GM18858 (cell line): ENCODE data around the gene ST6GALNAC4.
"Not testable (repeated sequence)": the region's sequence is repeated elsewhere in the genome, so short reads cannot be mapped to it uniquely, and the experiment has no call there.

Source experiments
- ATAC-seq: cut with Tn5 transposase; IDR thresholded peaks from one replicate; pipeline ENCODE4 v1.9.1; 2021; ENCODE audit not compliant: unreplicated experiment

ST6GALNAC4 gene

DNA sequence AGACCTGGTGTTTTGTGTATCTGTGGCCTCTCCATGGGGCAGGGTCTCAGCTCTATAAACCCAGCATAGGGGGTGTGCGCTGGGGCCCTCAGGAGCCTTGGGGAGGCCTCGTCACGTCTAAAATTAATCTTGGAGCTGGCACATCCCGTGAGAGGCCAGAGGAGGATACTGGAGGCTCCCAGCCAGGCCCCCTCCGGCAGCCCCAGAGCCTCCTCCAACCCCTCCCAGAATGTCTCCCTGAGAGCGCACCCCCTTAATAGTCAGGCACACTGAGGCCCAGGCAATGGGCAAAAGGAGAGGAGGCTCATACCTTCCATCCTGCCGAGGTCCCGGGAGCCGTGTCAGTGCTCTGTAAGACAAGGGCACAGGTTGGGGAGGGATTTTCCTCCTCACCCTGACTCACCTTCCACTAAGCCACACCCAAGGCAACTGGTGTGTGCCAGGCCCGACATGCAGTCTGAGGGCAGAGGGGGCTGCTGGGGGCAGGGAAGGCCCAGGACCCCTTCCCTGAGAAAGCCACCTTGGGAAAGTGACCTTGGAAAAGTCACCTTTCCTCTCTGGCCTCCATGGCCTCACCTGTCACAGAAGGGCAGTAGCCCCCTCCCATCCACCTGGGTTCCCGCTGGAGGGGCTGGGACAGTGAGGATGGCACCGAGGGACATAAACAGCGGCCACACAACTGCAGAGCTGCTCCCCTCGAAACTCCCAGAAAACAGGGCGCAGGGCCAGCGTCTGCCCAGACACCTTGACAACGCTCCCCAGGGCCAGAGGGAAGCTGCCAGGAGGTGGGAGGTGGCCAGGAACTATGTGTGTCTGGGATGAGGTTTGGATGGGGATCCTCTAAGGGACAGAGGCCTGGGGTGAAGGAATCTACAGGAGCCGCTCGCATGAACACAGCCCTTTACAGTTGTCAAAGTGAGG, 42.3 kb downstream of the ST6GALNAC4 start:
- ATAC-seq: no peak

DNA sequence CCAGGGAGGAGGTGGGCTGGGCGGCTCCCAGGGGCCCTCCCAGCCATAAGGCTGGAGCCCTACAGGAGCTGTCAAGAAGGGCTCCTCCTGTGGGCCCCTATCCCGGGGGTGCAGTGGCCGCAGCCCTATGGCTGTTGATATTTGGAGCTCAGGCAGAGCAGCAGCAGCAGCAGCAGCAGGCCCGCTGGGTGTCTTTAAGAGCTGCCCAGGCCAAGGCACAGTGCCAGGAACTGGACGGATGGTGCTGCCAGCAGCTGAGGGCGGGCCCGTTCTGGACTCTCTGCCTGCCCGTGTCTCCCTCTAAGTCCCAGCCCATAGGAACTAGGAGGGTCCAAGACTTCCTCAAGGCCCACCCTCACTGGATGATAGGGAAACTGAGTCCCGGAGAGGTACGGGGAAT, 43.0 kb downstream of the ST6GALNAC4 start:
- no peak for ATAC-seq

DNA sequence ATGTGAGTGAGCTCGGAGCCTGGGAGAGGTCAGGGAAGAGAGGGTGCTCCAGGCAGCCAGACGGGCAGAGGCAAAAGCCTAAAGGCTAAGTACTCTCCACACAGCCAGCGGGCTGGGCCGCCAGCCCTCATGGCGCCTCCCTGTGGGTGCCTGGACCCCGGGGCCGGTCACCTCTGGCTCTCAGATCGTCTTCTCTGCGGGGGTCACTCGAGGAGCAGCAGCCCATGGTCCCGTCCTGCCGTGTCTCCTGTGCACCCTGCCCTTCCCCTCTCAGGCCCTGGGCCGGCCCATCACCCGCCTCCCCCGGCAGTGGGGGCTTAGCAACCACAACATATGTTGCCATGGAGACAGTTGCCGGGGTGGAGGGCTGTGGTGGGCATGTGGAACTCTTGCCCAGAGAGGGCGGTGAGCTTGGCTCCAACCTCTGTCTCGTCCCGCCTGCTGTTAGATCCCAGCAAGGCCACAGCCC, 43.6 kb downstream of the ST6GALNAC4 start:
- ATAC-seq: no peak

DNA sequence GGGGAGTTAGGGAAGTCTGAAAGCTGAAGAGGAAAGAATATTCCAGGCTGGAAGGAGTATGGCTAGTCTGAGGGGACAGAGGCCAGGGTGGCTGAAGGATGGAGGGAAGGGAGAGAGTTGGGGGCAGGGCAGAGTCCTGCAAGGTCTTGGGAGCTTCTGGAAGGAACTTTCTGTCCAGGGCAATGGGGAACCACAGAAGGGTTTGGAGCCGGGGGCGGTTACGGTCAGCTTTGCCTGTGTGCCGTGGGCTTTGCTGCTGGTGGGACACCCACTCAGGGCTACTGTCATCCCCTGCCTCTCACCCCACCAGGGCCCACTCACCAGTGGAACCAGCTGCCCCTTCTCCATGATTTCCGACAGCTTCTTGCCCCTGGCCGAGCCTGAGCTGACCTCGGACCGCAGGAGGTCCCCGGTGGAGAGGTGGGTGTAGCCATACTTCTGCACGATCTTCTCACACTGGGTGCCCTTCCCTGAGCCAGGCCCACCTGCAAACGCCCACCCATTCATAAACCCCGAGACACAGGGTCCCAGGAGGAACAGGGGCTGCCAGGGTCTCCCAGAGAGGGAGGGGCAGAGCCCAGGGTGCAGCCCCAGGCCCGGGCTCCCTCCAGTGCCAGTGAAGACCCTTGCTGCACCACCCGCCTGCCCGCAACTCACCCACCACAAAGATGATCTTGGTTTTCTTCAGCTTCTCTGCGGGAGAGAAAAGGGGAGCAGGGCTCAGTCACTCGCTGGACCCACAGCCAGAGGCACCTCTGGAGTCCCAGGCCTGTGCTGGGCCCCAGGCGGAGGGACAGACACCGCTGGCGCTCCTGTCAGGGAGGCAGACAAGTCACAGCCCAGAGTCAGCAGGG, 44.2 kb downstream of the ST6GALNAC4 start:
- ATAC-seq: no peak

DNA sequence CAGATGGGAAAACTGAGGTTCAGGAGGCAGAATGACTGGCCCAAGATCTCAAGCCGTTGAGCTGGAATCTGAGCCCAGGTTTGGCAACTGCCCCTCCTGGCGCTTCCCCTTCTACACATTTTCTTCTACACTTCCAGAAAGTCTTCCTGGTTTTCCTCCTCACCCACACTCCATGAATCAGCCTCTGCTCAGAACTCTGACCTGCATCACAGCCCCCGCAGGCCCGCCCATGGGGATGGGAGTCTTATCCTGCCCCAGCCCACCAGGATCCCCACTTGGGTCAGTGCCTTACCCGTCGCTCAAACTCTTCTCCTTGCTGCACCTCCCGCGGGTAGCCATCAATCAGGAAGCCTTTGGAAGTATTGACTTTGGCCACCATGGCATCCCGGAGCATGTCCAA, 45.3 kb downstream of the ST6GALNAC4 start:
- ATAC-seq: no peak

DNA sequence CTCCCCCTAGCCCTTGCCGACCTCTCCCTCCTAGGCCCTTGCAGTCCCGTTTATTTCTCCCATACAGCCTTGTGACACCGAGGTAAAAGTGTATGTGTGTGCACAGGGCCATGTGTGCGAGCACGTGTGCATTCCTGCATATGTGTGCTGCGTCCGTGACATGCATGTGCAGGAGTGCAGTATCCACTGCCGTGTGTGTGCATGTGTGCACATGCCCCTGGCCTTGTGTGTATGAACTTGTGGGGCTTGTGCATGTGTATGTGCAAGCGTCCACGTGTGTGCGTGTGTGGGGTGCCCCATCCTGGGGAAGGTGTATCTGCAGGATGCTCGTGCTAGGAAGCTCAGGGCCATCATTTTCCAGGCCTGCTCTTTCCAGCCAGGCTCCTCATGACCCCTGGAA, 46.0 kb downstream of the ST6GALNAC4 start:
- no peak for ATAC-seq

DNA sequence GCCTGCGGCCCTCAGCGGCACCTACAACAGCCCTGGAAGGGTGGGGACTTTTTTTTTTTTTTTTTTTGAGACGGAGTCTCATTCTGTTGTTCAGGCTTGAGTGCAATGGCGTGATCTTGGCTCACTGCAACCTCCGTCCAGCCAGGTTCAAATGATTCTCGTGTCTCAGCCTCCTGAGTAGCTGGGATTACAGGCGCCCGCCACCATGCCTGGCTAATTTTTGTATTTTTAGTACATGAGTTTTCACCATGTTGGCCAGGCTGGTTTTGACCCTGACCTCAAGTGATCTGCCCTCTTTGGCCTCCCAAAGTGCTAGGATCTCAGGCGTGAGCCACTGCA, 46.7 kb downstream of the ST6GALNAC4 start:
- ATAC-seq: not testable (repeated sequence)

DNA sequence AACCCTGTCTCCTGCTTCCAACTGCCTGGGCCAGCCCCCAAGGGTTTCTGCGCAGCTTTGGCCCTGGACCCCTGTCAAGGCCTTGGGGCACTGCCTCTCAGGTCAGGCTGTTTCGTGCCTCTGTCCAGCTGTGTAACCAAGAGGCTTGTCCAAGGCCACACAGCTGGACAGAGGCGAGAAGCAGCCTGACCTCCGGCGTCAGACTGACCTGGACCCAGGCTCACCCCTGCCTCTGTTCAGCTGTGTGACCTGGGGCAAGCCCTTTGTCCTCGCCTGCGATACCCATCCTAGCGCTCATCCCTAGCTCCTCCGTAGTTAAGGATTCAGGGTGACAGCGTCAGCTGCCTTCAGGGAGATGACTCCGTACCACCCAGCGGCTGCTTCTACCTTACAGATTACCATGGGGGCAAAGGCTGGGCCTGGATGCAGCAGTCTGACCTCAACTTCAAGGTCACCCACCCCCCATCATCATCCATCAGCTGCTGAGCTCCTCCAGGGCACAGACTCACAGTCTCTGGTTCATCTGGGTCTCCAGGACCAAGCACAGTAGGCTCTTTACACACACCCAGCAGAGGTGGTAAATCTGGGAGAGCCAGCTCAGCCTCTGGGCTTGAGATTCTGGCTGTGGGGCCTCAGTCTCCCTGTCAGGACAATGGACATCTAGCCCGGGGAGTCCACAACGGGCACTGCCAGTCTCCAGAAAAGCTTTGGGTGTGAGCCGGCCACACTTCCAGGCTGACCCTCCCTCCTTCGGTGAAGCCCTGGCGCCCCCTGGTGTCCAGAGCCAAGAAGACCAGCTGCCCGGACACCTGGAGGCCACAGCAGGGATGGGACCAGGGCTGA, 47.3 kb downstream of the ST6GALNAC4 start:
- ATAC-seq: no peak

DNA sequence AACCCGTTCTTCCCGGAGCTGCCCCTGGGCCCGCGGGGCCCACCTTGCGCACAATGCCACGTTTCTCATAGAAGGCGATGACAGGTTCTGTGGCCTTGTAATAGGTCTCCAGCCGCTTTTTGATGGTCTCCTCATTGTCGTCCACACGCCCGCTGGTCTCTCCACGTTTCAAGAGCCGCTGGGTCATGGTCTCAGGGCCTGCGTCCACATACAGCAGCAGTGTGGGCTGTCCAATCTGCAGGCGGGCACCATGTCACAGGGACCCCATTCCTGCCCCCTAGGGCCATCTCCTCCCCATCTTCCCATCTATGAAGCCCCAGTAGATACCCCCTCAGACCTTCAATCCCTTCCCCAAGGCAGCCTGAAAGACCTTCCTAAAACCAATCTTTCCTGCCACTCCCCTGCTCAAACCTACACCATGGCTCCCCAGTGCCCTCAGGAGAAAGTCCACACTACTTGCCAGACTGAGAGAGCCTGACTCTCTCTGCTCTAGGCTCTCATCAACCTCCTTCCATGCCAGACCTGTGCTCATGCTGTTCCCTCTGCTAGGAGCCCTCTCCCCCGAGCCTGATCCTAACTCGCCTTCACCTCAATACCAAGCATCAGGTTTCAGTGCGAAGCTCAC, 48.5 kb downstream of the ST6GALNAC4 start:
- no peak for ATAC-seq

DNA sequence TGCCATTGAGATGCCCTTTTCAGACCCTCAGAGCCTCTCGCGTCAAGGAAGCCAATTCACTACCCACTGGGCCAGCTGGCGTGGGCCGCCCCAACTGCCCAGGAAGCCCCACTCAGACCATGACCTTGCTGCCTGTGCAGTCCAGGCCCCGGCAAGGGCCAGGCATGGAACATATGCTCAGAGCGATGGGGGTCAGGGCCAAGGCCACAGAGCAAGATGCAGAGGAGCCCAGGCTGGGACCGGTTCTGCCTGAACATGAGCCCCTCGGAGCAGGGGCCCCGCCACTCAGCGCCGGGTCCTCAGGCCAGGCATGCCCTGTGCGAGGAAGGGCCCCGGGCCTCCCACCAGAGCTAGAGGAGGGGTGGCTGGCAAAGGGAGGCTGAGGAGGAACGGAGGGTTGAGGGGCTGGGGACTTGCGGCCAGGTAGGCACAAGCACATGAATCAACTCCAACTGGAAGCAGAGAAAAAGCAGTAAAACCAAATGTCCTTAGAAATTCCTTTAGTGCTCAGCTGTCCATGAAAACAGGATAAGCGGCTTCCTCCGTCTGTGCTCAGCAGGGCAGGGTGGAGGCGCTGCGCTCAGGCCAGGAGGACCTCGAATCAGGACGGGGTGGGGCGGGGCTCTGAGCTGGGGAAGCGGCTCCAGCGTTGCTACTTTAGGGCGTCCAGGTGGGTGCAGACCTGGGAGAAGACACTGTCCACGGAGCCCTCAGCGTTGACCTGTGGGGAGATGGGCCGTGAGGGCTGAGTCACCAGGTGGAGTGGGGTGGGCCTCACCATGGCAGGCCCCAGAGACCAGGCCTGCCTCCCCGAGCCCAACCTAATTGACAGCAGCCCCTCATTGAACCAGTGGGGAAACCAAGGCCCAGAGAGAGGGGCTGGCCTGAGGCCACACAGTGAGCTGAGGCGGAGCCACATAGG, 49.2 kb downstream of the ST6GALNAC4 start:
- ATAC-seq: no peak

DNA sequence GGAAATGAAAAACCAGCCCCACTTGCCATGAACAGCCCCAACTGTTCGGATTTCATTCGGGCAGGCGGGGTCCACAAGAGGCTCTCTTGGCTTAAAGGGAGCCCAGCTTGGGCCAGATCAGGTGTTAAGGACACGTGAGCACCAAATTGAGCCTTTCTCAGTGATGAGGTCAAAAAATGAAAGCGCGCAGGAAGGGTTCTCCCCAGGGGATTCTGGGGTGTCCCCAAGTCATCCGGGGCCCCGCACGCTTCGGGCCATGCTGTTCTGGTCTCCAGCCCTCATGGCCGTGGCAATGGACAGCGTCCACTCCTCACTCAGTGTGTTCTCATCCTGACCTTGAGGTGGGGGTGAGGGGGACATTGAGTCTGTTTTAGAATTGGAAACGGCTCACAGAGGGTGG, 50.3 kb downstream of the ST6GALNAC4 start:
- no peak for ATAC-seq

DNA sequence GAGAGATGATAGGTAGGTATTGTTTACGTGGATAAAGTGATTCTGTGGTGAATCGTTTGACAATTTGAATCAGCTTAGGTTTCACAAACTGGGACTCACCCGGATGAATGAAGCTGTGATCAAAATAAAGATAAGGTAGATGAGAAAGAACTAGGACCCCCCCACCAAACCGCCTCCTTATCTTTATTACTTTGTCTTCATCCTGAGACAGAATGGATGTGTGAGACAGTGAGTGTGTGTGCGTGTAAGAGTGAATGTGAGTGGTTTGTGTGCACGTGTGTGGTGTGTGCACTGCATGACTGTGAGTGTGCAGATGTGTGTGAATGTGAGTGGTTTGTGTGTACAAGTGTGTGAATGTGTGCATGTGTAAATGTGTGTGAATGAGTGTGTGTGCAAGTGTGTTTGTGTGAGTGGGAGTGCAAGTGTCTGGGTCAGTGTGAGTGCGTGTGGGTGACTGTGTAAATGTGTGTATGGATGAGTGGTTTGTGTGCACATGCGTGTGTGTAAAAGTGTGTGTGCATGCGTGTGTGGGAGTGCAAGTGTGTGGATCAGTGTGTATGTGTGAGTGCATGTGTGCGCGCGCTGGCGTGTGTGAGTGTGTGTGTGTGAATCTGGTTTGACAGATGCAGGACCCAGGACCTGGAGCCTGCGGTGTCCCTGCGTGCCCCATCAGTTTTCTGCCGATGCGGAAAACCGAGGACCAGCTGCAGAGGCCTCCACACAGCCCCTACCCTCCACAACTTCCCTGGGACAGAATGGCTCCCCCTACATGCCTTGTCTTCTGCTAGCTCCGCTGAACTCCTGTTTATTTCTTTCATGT, 51.0 kb downstream of the ST6GALNAC4 start:
- no peak for ATAC-seq

DNA sequence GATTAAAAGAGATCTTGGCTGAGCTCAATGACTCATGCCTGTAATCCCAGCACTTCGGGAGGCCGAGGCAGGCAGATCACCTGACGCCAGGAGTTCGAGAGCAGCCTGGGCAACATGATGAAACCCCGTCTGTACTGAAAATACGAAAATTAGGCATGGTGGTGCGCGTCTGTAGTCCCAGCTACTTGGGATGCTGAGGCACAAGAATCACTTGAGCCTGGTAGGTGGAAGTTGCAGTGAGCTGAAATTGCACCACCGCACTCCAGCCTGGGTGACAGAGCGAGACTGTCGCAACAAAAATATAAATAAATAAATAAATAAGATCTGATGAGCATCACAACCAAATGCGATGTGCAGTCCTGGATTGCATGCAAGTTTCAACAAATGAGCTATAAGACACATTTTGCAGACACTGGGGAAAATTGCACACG, 53.6 kb downstream of the ST6GALNAC4 start:
- ATAC-seq: no peak

DNA sequence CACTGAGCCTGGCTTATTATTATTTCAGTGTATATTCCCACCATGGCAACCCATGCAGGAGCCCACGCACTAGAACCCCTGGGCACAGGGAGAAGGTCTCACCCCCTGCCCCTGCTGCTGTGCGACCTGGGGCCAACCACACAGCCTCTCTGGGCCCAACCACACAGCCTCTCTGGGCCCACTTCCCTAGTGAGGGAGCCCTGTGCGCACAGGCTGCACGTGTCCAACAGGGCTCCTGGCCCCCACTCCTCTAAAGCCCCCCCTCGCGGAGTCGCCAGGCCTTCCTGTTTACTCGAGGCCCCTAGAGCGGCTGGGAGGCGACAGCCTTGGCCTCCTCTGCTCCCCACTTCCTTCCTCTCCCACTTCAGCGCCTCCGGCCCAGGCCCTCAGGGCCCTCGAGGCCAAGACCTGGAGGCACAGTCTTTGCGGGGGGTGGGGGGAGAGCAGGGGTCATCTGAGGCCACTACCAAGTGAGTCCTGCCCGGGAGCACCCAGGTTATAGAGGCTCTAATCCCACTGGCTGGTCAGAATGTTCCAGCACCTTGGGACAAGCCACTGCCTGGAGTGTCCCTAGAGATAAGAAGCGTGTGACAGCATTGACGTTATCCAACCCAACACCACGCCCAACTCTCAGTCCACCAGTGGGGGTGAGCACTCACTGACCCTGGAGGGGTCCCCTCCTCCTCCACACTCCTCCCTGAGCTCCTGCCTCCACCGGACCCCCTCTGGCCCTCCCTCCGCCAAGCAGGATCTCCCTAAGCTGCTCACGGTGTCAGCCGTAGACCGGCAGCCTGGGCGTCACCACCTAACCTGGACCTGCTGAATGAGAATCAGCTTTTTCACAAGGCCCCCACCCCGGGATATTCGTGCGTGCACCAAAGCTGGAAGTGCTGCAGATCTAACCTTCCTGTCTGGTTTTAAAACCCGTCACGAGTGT, 54.5 kb downstream of the ST6GALNAC4 start:
- ATAC-seq: no peak

DNA sequence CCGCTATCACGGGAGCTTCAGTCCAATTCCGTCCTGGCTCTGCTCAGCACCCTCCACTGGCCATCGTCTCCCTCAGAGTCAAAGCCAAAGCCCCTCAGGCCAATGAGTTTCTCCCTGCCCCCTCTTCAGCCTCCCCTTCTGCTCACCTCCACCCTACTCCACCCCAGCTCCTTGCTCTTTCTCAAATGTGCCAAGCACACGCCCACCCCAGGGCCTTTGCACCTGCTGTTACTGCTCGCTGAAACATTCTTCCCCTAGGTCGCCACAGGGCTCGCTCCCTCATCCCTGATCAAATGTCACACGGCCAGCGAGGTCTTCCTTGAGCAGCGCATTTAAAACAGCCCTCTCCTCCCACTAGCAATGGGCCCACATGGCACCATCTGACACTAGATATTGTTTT, 56.1 kb downstream of the ST6GALNAC4 start:
- no peak for ATAC-seq

DNA sequence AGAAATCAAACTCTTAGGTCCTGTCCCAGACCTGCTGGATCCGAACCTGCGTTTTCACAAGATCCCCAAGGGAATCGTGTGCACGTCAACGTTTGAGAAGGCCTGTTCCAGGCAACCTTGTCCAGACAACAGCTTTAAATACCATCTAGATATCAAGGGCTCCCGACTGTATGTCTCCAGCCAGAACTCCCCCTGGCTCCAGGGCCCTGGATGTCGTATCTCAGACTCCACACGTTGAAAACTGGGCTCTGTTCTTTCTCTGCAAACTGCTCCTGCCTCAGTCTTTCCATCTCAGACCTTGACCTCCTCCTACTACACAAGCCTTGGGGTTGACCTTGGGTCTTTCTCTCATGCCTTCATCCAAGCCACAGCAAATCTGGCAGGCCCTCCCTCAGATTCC, 56.6 kb downstream of the ST6GALNAC4 start:
- ATAC-seq: no peak

DNA sequence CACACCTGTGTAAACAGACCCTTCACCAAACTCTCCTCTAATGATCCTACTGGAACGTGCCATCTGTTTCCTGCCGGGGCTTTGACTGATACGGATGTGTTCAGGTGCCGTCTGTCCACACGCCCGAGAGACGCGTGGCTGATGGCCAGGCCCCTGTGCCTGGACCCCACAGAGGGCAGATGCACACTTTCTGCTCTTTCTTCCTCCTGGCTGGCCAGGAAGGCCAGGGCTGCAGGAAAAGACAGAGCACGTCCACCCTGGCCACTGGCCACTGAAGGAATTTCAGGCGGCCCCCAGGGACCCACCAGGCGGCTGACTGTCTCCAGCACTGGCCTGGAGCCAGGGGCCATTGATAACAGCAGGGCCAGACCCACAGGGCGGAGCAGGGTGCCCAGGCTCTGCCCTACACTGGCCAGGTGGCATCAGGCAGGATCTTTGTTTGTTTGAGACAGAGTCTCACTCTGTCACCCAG, 58.8 kb downstream of the ST6GALNAC4 start:
- no peak for ATAC-seq
